ENCODE data around the gene UNC119.

- TF ChIP-seq, protein P1, sequence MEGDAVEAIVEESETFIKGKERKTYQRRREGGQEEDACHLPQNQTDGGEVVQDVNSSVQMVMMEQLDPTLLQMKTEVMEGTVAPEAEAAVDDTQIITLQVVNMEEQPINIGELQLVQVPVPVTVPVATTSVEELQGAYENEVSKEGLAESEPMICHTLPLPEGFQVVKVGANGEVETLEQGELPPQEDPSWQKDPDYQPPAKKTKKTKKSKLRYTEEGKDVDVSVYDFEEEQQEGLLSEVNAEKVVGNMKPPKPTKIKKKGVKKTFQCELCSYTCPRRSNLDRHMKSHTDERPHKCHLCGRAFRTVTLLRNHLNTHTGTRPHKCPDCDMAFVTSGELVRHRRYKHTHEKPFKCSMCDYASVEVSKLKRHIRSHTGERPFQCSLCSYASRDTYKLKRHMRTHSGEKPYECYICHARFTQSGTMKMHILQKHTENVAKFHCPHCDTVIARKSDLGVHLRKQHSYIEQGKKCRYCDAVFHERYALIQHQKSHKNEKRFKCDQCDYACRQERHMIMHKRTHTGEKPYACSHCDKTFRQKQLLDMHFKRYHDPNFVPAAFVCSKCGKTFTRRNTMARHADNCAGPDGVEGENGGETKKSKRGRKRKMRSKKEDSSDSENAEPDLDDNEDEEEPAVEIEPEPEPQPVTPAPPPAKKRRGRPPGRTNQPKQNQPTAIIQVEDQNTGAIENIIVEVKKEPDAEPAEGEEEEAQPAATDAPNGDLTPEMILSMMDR (IDR thresholded peaks at IDR 0.05 in 2 of 3, conservative IDR thresholded peaks at IDR 0.05 in 1 of 3; ENCODE audit: borderline replicate concordance in 1 of 3, insufficient read depth in 1 of 3, low read depth in 2 of 3, low read length in 2 of 3): no peak
- TF ChIP-seq ZFX (IDR thresholded peaks at IDR 0.05): no peak
- no peak for TF ChIP-seq JUND (IDR thresholded peaks at IDR 0.05)
- TF ChIP-seq FOSL1 (IDR thresholded peaks at IDR 0.05; ENCODE audit: low read depth): no peak
- no peak for TF ChIP-seq YY1 (IDR thresholded peaks at IDR 0.05; ENCODE audit: extremely low read depth, insufficient replicate concordance, low read depth, low read length)
- no peak for TF ChIP-seq MAX (IDR thresholded peaks at IDR 0.05)
- TF ChIP-seq POLR2A (IDR thresholded peaks at IDR 0.05; ENCODE audit: borderline replicate concordance, extremely low read depth, insufficient read depth, insufficient read length): no peak
- no peak for TF ChIP-seq EGR1 (IDR thresholded peaks at IDR 0.05; ENCODE audit: low read depth)
- TF ChIP-seq REST (IDR thresholded peaks at IDR 0.05; ENCODE audit: low read depth): no peak
Observed at GRCh38 chr17:28555022-28555421, 2.6 kb upstream of the UNC119 start.

All from HCT116 (cell line).